Measurements from ENCODE around the gene INSIG1.

INSIG1 gene

GRCh38 chr7:155267023-155267422 is 30.7 kb upstream of the INSIG1 start:
- no peak for DNase-seq

- no peak for DNase-seq
Measured at GRCh38 chr7:155267436-155267835, 30.2 kb upstream of the INSIG1 start.

GRCh38 chr7:155268211-155268610 is 29.5 kb upstream of the INSIG1 start:
- no peak for DNase-seq

GRCh38 chr7:155268921-155269650 is 28.6 kb upstream of the INSIG1 start:
- DNase-seq, result no peak

- no peak for DNase-seq
Measured at GRCh38 chr7:155269766-155270585, 27.7 kb upstream of the INSIG1 start.

- no peak for DNase-seq
Measured at GRCh38 chr7:155270861-155271260, 26.8 kb upstream of the INSIG1 start.

DNA sequence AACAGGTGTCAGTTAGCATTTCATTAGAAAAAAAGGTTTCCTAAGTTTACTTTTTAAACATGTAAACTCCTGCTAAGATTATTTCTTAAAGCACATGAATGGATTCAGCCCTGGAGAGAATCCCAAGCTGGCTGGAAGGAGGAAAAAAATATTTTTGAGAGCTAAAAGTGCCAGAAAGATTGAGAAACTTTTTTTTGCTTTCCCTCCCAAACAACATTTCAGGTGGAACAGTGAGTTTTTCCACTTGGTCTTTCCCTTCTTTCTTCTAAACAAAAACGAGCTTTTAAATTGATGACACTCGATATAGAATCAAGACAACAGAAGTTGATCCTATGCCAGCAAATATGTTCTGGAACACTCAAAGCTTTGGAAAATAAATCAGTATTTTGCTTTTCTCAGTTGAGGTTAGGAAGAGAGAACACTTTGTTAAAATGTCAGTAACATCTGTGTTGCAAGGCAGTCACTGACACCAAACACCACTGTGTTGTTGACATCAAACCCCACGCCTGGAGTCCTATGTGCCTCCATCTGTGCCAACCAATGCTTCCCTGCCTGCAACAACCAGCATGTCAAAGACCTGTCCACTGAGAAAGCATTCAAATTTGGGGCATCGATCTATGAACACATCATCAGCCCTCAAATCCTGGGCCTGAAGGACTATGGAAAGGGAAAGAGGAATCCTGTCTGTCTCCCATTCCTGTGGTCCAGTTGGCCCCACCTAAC is 22.9 kb upstream of the INSIG1 start:
- no peak for DNase-seq

DNA sequence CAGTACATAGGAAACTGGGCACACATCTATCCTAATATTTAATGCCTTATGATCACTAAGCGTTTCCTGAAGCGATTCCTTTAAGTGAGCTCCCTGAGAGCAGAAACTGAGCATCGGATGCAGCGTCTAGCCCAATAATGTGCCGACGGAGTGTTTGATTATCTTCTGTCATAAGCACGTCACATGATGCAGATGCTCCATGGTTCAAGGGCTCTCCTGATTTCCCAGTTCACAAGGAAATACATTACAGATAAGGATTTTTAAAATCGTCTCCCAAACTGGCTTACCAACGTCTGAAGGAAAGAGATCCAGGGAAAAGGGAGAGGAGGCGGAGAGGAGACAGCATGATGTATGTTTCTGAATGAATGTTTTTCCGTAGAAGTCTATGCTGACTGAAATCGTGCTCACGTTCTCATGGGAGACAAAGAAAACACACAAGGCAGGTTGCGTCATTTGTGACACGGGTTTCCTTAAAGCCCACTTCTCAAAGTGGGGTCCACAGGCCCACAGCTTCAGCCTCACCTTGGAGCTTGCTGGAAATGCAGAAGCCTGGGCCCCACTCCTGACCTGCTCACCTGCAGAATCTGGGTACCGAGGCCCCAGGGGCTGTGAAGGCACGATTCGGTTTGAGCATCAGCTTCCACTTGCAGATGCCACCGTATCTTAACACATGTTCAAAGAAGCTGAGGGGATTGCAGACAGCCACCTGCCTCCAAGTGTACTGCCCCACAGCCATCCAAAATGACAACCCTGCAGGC is 21.5 kb upstream of the INSIG1 start:
- no peak for DNase-seq

DNA sequence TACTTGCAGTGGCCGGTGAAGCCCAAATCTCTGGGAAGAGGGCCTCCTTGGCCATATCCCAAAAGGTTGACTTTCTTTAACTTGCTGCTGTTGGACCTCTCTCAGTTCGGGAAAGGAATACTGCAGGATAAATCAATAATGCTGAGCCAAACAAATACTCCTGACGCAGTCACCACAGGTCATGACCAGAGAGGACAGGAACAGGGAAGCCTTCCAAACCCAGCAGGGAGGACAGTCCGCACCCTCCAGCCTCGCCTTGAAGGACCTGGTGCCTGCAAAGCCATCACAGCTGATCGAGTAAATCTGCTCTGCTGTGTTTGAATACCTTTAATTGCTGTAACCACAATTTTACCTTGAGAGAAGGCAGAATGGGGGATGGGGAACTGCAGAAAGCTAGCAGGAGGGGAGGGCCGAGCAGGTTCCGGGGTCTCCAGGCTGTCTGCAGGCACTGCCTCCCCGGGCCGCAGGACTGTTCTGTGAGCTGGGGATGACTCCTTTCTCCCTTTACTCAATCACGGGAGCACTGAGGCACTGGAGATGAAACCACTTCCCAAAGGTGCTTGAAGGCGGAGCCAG is 20.8 kb upstream of the INSIG1 start:
- DNase-seq, result no peak

GRCh38 chr7:155277385-155277994 is 20.2 kb upstream of the INSIG1 start:
- DNase-seq, result no peak

DNA sequence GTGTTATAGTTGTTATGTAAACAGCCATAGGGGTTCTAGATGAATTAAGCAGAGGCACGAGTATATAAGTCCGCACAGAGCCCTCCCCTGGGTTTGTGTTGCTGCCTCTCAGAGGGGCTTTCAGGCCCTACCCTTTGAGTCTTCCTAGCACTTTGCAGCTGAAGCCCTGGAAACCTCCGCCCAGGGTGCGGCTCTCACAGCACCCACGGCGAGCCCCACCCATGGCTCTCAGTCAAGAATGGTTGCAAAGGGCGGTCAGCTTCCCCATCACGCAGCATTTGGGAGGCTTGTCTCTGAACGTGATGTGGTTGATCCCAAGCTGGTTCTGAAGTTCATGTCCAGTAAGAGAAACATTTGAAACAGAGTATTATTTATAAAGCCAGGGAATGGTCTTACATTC is 18.8 kb upstream of the INSIG1 start:
- DNase-seq, result no peak

- no peak for DNase-seq
Measured at GRCh38 chr7:155279787-155280445, 17.8 kb upstream of the INSIG1 start.

DNA sequence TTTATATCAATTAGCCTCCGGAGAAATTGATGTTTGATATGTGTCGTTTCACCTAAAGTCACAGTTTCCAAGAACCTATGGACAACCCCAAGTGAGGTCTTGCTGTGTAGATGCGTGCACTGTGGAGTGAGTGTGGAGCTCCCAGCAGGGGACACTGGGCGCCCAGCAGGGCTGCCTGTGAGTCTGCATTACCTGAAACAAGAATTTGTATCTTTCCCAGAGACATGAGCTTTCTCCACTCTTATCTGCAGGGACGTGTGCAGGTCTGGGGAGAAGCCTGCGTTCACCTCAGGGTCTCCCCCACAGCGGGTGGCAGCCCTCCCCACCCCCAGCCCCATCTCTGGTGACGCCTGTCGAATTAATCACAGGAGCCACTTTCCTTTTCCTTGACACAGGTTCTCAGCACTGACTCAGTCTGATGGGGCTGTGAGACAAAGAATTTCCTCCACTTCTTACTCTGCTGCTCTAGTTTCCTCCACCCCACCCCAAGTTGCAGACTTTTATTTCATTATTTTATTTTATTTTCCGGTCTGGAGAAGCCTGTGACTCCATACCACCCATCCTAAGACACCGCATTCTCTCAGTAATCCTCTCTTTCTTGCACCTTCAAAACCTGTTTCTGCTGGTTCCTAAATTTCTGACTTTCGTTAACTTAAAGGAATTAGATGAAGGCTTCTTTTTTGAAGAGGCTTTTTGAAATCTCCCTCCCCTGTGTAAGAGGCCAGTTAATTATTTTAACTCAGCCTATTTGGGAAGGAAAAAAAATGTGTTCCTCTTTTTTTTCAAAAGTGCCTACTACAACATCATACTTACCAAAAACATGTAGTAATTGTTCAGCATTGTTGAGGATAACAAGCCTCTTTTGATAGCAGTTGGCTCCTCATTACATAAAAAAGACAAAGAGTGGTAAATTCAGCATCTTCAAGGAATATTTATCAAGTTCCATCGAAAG is 17.0 kb upstream of the INSIG1 start:
- DNase-seq, result no peak

- no peak for DNase-seq
Measured at GRCh38 chr7:155281398-155281969, 16.2 kb upstream of the INSIG1 start.

DNA sequence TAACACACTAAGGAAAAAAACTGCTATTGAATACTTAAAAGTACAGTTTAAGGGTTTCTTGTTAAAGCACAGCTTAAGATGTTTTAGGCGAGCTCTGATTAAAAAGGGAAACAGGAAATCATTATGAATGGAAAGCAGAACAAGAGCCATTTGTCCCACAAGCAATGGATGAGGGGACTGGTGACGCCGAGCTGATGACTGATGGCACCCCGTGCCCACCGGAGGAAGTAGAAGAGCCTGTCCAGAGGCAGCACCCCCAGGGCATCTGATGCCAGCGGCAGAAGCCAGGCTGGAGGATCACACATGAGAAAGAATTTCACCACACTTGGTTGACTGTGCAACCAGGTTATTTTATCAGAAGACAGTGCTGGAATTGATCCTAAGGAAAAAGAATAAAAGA is 15.0 kb upstream of the INSIG1 start:
- DNase-seq, result no peak

- no peak for DNase-seq
Measured at GRCh38 chr7:155283565-155284194, 14.0 kb upstream of the INSIG1 start.

DNA sequence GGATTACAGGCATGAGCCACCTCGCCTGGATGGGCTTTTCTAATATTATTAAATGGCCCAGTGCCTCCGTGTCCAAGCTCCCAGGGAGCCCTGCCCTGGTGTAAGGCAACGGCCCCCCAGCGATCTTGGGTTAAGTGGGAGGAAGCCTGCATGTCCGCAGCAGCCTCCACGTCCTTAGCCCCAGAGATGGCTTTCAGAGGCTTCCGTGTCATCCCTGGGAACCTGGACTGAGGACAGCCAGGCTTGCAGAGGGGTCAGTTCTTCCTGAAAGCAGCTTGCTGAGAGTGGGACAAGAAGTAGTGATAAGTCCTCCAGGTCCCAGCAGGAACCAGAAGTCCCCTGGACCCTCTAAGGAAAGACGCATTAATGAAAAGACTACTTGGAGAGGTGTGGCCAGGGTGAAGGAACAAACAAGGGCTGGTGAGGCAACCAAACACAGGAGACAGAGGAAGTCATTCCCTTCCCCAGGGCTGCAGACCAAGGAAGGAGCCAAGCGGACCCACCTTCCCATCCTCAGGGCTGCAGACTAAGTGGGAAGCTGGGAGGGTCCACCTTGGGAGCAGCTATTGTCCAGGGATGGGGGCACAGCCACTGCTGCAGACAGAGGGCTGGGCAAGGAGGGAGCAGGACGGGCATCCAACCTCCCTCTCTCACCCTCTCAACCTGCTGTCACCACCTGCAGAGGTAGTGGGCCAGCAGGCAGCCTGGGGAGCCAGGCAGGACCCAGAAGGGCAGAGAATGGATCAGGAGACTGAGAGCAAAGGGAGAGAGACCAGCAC is 13.0 kb upstream of the INSIG1 start:
- no peak for DNase-seq

- DNase-seq, result no peak
Measured at GRCh38 chr7:155285423-155285822, 12.3 kb upstream of the INSIG1 start.

- DNase-seq, result no peak
Measured at GRCh38 chr7:155285833-155286232, 11.8 kb upstream of the INSIG1 start.
